HFFc6 (cell line): Measurements from ENCODE around the gene AKTIP. TPM values are rescaled to one million over a fixed set of nuclear protein-coding genes. Genes with fewer than 3 reads are reported as not detected.
"Not testable (repeated sequence)": the region's sequence is repeated elsewhere in the genome, so short reads cannot be mapped to it uniquely, and the experiment has no call there.

Source experiments
- DNase-seq: peaks from one replicate; pipeline ENCODE4 v3.0.0-alpha.2; 2018
- H3K27ac Mint-ChIP-seq: 2 replicates; pipeline ENCODE4 v1.8.0; 2020; ENCODE audit warnings: mild to moderate bottlenecking, mixed read lengths
- H3K27me3 Mint-ChIP-seq: 2 replicates; pipeline ENCODE4 v1.8.0; 2021; ENCODE audit warnings: mild to moderate bottlenecking, moderate library complexity, mixed read lengths; ENCODE audit not compliant: insufficient read depth
- H3K36me3 Mint-ChIP-seq: 2 replicates; pipeline ENCODE4 v1.8.0; 2021; ENCODE audit warnings: low read depth, mixed read lengths
- H3K4me1 Mint-ChIP-seq: 2 replicates; pipeline ENCODE4 v1.8.0; 2020; ENCODE audit warnings: low read depth, mixed read lengths
- H3K4me3 Mint-ChIP-seq: 2 replicates; pipeline ENCODE4 v1.8.0; 2020; ENCODE audit warnings: mild to moderate bottlenecking, moderate library complexity, mixed read lengths
- H3K9me3 Mint-ChIP-seq: 2 replicates; pipeline ENCODE4 v1.8.0; 2020; ENCODE audit warnings: mild to moderate bottlenecking, mixed read lengths
- CTCF ChIP-seq: fragments of 200-600 bp; sonication (generic); IDR thresholded peaks from 2 replicates; pipeline ENCODE4 v1.5.0; 2021; ENCODE audit warnings: antibody characterized with exemption, mild to moderate bottlenecking
- total RNA-seq, 6 experiments: library from RNA; stranded (reverse); fragmentation: NEBNext Ultra II Directional; extraction: Animal tissue kit (Norgen Biotek cat#: 25700); gene quantifications; 2 replicates in 1 of 6; 3 replicates in 5 of 6; pipeline ENCODE4 v1.2.3, GENCODE V29; 2021

The AKTIP gene
- total RNA-seq, 6 experiments from 2014 or later: 17.5 to 21.1 (median 19.6) TPM

DNA sequence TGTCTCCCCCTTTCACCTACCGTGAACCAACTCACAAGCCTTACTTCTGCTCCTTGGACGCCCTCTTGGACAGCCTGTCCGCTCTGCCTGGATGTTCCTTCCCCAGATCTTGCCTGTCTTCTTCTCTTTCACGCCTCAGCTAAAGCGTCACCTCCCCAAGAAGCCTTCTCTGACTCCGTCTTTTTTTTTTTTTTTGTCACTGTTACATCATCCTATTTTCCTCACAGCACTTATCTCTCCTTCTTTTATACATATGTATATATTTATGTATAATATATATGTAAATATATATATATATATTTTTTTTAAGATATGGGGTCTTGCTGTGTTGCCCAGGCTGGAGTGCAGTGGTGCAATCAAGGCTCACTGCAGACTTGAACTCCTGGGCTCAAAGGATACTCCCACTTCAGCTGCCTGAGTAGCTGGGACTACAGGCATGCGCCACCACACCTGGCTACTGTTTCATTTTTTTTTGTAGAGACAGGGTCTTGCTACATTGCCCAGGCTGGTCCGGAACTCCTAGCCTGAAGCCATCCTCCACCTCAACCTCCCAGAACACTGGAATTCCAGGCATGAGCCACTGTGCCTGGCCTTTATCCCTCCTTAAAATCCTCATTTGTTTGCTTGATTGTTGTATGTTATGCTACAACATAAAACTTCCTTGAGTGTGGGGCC is 16.5 kb upstream of the AKTIP start:
- peaks cover 5% of the 10 kb centered on the region for H3K27me3 Mint-ChIP-seq
- H3K9me3 Mint-ChIP-seq: peaks cover under 1% of the 10 kb centered on the region; the same call in 1 of the 2 replicates
- no peak for TF ChIP-seq CTCF
- H3K4me3 Mint-ChIP-seq: peak overlapping the region; percentile 3; the same call in 1 of the 2 replicates
- H3K27ac Mint-ChIP-seq: no peak overlapping the region; the same call in 1 of the 2 replicates
- H3K36me3 Mint-ChIP-seq: no peaks in the 10 kb centered on the region; the same call in 1 of the 2 replicates
- no peak for DNase-seq
- H3K4me1 Mint-ChIP-seq: peaks cover 22% of the 10 kb centered on the region

GRCh38 chr16:53518550-53519416 is 15.8 kb upstream of the AKTIP start:
- Mint-ChIP-seq H3K27me3 (peaks cover 5% of the 10 kb centered on the region), H3K4me1 (peaks cover 22% of the 10 kb centered on the region), H3K36me3 (peaks cover 7% of the 10 kb centered on the region; the same call in 1 of the 2 replicates), H3K9me3 (peaks cover 7% of the 10 kb centered on the region), H3K27ac (peak overlapping the region; percentile 35; the same call in 1 of the 2 replicates), H3K4me3 (peak overlapping the region; percentile 14; the same call in 1 of the 2 replicates)
- TF ChIP-seq CTCF: no peak
- no peak for DNase-seq

- H3K9me3 Mint-ChIP-seq: peaks cover 7% of the 10 kb centered on the region
- no peak for TF ChIP-seq CTCF
- peaks cover 22% of the 10 kb centered on the region for H3K4me1 Mint-ChIP-seq
- DNase-seq: no peak
- no peak overlapping the region for H3K27ac Mint-ChIP-seq
- no peak overlapping the region for H3K4me3 Mint-ChIP-seq
- H3K27me3 Mint-ChIP-seq: peaks cover 4% of the 10 kb centered on the region; the same call in 1 of the 2 replicates
- peaks cover 7% of the 10 kb centered on the region; the same call in 1 of the 2 replicates for H3K36me3 Mint-ChIP-seq
Observed at GRCh38 chr16:53517851-53518250, 14.8 kb upstream of the AKTIP start.

DNA sequence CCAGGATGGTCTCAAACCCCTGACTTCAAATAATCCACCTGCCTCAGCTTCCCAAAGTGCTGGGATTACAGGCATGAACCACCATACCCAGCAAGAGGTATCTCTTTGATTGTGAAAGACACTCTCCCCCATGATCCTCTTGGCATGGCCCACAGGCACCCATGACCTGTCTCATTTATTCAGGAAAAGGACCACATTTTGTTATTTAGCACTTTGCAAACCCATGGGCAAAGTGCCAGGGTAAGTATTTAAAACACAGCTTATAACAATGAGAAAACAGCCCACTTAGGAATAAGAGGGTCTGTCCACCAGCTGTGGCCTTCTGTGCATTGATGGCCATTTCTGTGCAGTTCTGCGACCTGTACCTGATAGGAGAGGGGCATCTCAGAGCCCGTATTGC is 12.8 kb upstream of the AKTIP start:
- H3K9me3 Mint-ChIP-seq: peaks cover 7% of the 10 kb centered on the region
- peaks cover 7% of the 10 kb centered on the region; the same call in 1 of the 2 replicates for H3K36me3 Mint-ChIP-seq
- H3K27me3 Mint-ChIP-seq: peaks cover 4% of the 10 kb centered on the region
- DNase-seq: no peak
- H3K27ac Mint-ChIP-seq: no peak overlapping the region
- TF ChIP-seq CTCF: no peak
- no peak overlapping the region for H3K4me3 Mint-ChIP-seq
- peaks cover 31% of the 10 kb centered on the region for H3K4me1 Mint-ChIP-seq

- H3K9me3 Mint-ChIP-seq: peaks cover 7% of the 10 kb centered on the region
- no peak overlapping the region for H3K4me3 Mint-ChIP-seq
- H3K36me3 Mint-ChIP-seq: peaks cover 7% of the 10 kb centered on the region; the same call in 1 of the 2 replicates
- DNase-seq: no peak
- H3K27ac Mint-ChIP-seq: no peak overlapping the region
- no peak for TF ChIP-seq CTCF
- H3K4me1 Mint-ChIP-seq: peaks cover 37% of the 10 kb centered on the region
- H3K27me3 Mint-ChIP-seq: peaks cover 4% of the 10 kb centered on the region
Observed at GRCh38 chr16:53515259-53515658, 12.2 kb upstream of the AKTIP start.

- H3K27ac Mint-ChIP-seq, H3K27me3 Mint-ChIP-seq, DNase-seq, H3K9me3 Mint-ChIP-seq, H3K4me3 Mint-ChIP-seq, H3K36me3 Mint-ChIP-seq: not testable (repeated sequence)
- H3K4me1 Mint-ChIP-seq: peaks cover 17% of the 10 kb centered on the region
Observed at GRCh38 chr16:53512795-53513194, 9.8 kb upstream of the AKTIP start.
